NCI-H1436 treated with DMSO at 0.1 percent for 48 hours (cell line): ENCODE measurements around the gene NR1H3.

Experiments
- DNase-seq: peaks from one replicate; lab custom pipeline; 2025; lab: John Stamatoyannopoulos, UW

The NR1H3 gene

GRCh38 chr11:47269829-47270305, 12.1 kb downstream of the NR1H3 start, which contains the start of gene MADD:
Gene MADD, plus strand, starts transcription at chr11:47270133.
- peak; percentile 32 for DNase-seq

DNA sequence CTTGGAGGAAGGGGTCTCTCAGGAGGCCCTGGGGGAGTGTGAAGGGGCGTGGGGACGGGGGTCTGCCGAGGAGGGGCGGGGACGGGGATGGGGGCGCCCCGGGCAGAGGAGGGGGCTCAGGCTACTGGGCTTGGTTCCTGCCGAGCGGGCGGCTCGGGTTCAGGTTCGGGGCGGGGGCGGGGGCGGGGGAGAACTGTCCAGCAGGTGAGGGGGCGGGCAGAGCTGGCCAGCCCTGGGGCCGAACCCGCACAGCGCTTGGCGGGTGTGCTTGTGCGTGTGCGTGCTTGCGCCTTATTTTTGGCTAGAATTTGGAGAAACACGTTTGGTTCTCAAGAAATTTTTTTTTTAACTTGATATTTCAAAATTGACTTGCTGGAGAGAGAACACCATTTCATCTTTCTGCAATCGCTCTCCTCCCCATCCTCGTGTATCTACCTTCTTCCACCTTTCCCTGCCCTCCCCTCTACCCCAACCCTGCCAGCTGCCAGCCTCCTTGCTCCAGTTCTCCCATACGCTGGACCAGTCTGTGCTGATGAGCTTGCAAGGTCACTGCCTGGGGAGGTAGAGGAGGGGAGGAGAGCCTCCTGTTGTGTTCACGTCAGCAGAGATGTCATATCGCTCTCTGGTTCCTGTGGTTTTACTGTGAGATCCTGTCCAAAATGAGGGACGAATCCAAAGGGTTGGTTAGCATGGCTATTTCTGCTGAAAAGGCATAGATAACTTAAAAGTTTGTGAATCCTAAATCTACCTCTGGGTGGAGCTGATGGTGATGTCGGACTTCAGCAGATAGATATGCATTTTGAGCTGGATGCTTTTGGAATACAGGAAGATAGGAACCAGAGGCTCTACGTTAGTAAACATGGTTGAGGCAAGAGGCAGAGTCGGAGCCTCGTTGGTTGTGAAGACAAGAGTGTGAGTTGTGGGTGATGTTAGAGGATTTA, 12.8 kb downstream of the NR1H3 start:
- no peak for DNase-seq

DNA sequence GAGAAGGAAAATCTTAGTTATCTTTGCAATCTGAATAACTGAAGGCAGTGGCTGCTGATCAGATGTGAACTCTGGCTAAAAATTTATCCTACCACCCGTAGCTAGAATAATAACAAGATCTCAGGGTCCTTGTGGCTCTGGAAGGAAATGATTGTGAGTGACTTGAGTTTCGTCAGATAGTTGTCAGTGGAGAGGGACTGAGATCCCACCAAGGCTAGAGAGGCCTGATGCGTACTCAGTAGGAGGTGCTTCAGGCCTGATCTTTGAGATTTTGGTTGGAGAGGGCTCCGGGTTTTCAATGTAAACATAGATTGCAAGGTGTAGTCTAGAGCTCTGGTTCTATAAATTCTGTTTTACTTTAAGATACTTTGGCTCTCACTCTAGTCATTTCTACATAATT, 13.5 kb downstream of the NR1H3 start:
- no peak for DNase-seq

- DNase-seq: no peak
Observed at GRCh38 chr11:47271961-47272661, 14.3 kb downstream of the NR1H3 start.

- no peak for DNase-seq
Observed at GRCh38 chr11:47272706-47273105, 14.9 kb downstream of the NR1H3 start.

DNA sequence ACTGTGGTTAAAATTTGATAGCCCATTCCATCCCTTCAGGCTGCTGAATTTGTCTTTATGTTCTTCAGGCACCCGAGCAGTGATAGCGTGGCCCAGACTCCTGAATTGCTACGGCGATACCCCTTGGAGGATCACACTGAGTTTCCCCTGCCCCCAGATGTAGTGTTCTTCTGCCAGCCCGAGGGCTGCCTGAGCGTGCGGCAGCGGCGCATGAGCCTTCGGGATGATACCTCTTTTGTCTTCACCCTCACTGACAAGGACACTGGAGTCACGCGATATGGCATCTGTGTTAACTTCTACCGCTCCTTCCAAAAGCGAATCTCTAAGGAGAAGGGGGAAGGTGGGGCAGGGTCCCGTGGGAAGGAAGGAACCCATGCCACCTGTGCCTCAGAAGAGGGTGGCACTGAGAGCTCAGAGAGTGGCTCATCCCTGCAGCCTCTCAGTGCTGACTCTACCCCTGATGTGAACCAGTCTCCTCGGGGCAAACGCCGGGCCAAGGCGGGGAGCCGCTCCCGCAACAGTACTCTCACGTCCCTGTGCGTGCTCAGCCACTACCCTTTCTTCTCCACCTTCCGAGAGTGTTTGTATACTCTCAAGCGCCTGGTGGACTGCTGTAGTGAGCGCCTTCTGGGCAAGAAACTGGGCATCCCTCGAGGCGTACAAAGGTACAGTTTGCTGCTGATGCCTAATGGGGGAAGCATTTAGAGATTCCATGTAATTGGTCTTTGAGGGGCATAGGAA, 16.9 kb downstream of the NR1H3 start:
- DNase-seq: no peak

GRCh38 chr11:47276923-47277322, 19.1 kb downstream of the NR1H3 start:
- no peak for DNase-seq

- no peak for DNase-seq
Observed at GRCh38 chr11:47278058-47278457, 20.3 kb downstream of the NR1H3 start.

DNA sequence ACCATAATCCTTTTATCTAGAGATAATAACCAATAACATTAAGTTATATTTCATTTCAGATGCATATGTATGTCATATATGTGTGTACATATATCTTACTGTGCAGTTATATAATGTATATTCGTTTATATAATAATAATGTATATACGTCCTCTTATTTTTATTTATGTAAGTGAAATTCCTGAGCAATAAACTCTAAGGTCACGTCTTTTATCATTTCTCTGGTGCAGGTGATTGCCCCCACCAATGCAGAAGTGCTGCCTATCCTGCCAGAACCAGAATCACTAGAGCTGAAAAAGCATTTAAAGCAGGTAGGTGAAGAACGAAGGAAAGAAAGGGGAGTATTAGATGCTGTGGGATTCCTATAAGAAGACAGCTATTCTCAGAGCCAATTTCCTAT, 21.0 kb downstream of the NR1H3 start:
- DNase-seq: no peak

GRCh38 chr11:47280099-47280498, 22.3 kb downstream of the NR1H3 start:
- no peak for DNase-seq

- DNase-seq: no peak
Observed at GRCh38 chr11:47280860-47281259, 23.1 kb downstream of the NR1H3 start.

GRCh38 chr11:47282462-47282861, 24.7 kb downstream of the NR1H3 start:
- no peak for DNase-seq

- no peak for DNase-seq
Observed at GRCh38 chr11:47284151-47284550, 26.4 kb downstream of the NR1H3 start.

GRCh38 chr11:47285969-47286770, 28.4 kb downstream of the NR1H3 start:
- no peak for DNase-seq

GRCh38 chr11:47288066-47288465, 30.3 kb downstream of the NR1H3 start:
- no peak for DNase-seq

DNA sequence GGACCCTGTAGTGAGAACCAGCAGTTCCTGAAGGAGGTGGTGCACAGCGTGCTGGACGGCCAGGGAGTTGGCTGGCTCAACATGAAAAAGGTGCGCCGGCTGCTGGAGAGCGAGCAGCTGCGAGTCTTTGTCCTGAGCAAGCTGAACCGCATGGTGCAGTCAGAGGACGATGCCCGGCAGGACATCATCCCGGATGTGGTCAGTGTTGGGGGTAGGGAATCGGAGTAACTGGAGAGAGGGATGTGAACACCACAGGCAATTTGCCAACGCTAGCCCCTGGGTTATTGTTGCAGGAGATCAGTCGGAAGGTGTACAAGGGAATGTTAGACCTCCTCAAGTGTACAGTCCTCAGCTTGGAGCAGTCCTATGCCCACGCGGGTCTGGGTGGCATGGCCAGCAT, 32.1 kb downstream of the NR1H3 start:
- no peak for DNase-seq

- no peak for DNase-seq
Observed at GRCh38 chr11:47295385-47295784, 37.6 kb downstream of the NR1H3 start.

DNA sequence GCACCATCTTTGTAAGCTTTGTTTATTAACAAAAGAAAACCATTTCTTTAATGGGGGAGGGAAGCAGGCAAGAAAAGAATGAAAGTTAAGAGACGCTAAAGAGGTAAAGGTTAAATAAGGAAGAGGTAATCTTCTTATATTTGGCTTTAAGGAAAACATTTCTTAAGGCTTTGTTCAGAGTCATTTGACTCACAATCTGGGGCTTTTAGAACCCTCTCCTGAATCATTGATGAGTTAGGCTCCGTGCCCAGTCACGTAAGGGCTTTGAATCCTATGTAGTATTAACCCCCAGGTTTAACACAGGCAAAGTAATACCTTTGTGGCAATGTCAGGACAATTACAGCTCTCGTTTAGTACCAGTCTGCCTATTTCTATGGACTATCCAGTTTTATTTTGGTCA, 38.2 kb downstream of the NR1H3 start:
- DNase-seq: peak; percentile 56

GRCh38 chr11:47299078-47299477, 41.3 kb downstream of the NR1H3 start:
- DNase-seq: no peak

- DNase-seq: no peak
Observed at GRCh38 chr11:47302853-47303252, 45.1 kb downstream of the NR1H3 start.

DNA sequence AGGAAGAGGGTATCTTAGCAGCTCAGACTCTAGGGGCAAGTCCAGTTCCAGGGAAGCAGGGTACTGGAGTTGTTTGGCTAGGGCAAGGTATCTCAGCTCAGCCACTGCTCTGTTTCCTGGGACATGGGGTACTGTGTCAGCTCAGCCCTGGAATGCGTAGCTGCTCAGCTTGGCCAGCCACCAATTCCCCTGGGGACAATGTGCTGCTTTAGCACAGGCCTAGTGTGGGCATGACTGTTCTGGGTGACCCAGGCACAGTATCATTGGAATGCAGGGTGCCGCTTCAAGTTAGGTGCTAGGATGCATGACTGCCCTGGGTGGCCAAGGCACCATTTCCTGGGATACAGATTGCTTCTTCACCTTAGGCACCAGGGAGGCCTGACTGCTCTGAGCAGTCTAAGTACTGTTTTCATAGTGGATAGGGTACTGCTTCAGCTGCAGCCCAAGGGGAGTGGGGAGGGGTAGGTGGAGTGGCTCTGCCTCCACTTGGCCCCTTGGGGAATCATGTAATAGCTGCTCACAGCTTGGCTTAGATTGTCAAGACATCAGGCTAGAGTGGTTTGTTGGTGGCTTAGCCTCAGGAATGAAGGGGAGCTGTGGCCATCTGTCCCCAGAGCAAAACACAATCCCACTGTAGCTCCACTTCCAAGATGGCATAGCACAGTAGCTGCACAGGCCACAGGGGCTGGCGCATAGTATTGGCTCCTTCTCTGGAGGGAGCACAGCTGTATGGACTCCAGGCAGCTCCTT, 48.1 kb downstream of the NR1H3 start:
- no peak for DNase-seq
